ENCODE results near the gene FAIM2.
"Not testable (repeated sequence)": the region's sequence is repeated elsewhere in the genome, so short reads cannot be mapped to it uniquely, and the experiment has no call there.

FAIM2 gene

GRCh38 chr12:49864798-49865090 is 39.0 kb downstream of the FAIM2 start:
- no peak for DNase-seq (ENCODE audit: low read depth, low spot score)

GRCh38 chr12:49863946-49864797 is 39.5 kb downstream of the FAIM2 start:
- no peak for DNase-seq (ENCODE audit: low read depth, low spot score)

- DNase-seq (ENCODE audit: low read depth, low spot score) = not testable (repeated sequence)
Measured at GRCh38 chr12:49860921-49861320, 42.8 kb downstream of the FAIM2 start.

GRCh38 chr12:49855890-49856289 is 47.8 kb downstream of the FAIM2 start:
- DNase-seq (ENCODE audit: low read depth, low spot score) = not testable (repeated sequence)

GRCh38 chr12:49854976-49855375 is 48.7 kb downstream of the FAIM2 start:
- DNase-seq (ENCODE audit: low read depth, low spot score) = no peak

- DNase-seq (ENCODE audit: low read depth, low spot score) = no peak
Measured at GRCh38 chr12:49853671-49854070, 50.0 kb downstream of the FAIM2 start.

- no peak for DNase-seq (ENCODE audit: low read depth, low spot score)
Measured at GRCh38 chr12:49847161-49847560, 56.5 kb downstream of the FAIM2 start.

GRCh38 chr12:49846032-49846431 is 57.7 kb downstream of the FAIM2 start:
- DNase-seq (ENCODE audit: low read depth, low spot score) = no peak

- DNase-seq (ENCODE audit: low read depth, low spot score) = no peak
Measured at GRCh38 chr12:49843876-49844437, 59.7 kb downstream of the FAIM2 start.

- no peak for DNase-seq (ENCODE audit: low read depth, low spot score)
Measured at GRCh38 chr12:49843411-49843810, 60.3 kb downstream of the FAIM2 start.

GRCh38 chr12:49842519-49843352 is 61.0 kb downstream of the FAIM2 start, which contains the start of gene BCDIN3D:
Gene BCDIN3D (minus strand): TSS chr12:49843106. CDS start chr12:49843087, 19 bp downstream.
- peak; percentile 89 for DNase-seq (ENCODE audit: low read depth, low spot score)

- DNase-seq (ENCODE audit: low read depth, low spot score) = no peak
Measured at GRCh38 chr12:49838973-49839633, 64.6 kb downstream of the FAIM2 start.

- no peak for DNase-seq (ENCODE audit: low read depth, low spot score)
Measured at GRCh38 chr12:49832836-49833421, 70.8 kb downstream of the FAIM2 start.

- no peak for DNase-seq (ENCODE audit: low read depth, low spot score)
Measured at GRCh38 chr12:49831717-49832116, 72.0 kb downstream of the FAIM2 start.

GRCh38 chr12:49828133-49829091 is 75.3 kb downstream of the FAIM2 start, which contains the start of gene NCKAP5L:
Gene NCKAP5L (minus strand): TSS chr12:49828413. CDS start chr12:49804044, 24,369 bp downstream.
- peak; percentile 83 for DNase-seq (ENCODE audit: low read depth, low spot score)

- no peak for DNase-seq (ENCODE audit: low read depth, low spot score)
Measured at GRCh38 chr12:49827401-49828099, 76.2 kb downstream of the FAIM2 start.

GRCh38 chr12:49827051-49827400 is 76.7 kb downstream of the FAIM2 start:
- no peak for DNase-seq (ENCODE audit: low read depth, low spot score)

- DNase-seq (ENCODE audit: low read depth, low spot score) = no peak
Measured at GRCh38 chr12:49825971-49826421, 77.7 kb downstream of the FAIM2 start.

GRCh38 chr12:49825360-49825970 is 78.2 kb downstream of the FAIM2 start:
- DNase-seq (ENCODE audit: low read depth, low spot score) = no peak

Data from activated CD4-positive, CD25-positive, alpha-beta regulatory T cell treated with anti-CD3 and anti-CD28 coated beads, Interleukin-2, amount 50 U/mL, for 16 hours (primary cell).